ENCODE data around the gene TBX18. TPM values are rescaled to one million over a fixed set of nuclear protein-coding genes. Genes with fewer than 3 reads are reported as not detected.

TBX18 gene
- polyA plus RNA-seq, 1 experiment: 0.69 TPM

- ChIA-PET POLR2A (no interaction called here), CTCF (no interaction called here)
- Histone ChIP-seq H3K9me3 (ENCODE audit: control insufficient read depth, insufficient read depth, low read length) (no peaks in the 10 kb centered on the region), H3K4me3 (ENCODE audit: low read depth, low read length) (no peak overlapping the region), H3K27ac (ENCODE audit: low read depth, low read length) (no peak overlapping the region), H3K27me3 (ENCODE audit: control insufficient read depth, insufficient read depth, low read length) (no peaks in the 10 kb centered on the region)
- TF ChIP-seq CTCF (IDR thresholded peaks at IDR 0.05; ENCODE audit: low read depth, low read length): no peak
- DNase-seq (ENCODE audit: low read depth, low spot score): no peak
These were observed 46.1 kb downstream of the TBX18 start for GRCh38 chr6:84718038-84718955.

GRCh38 chr6:84709121-84709520, 55.3 kb downstream of the TBX18 start:
- Histone ChIP-seq H3K27me3 (ENCODE audit: control insufficient read depth, insufficient read depth, low read length) (no peaks in the 10 kb centered on the region), H3K9me3 (ENCODE audit: control insufficient read depth, insufficient read depth, low read length) (no peaks in the 10 kb centered on the region; the same call in 1 of the 2 replicates), H3K4me3 (ENCODE audit: low read depth, low read length) (no peak overlapping the region), H3K27ac (ENCODE audit: low read depth, low read length) (no peak overlapping the region)
- no peak for DNase-seq (ENCODE audit: low read depth, low spot score)
- CTCF ChIA-PET: no interaction called here
- POLR2A ChIA-PET: no interaction called here
- no peak for TF ChIP-seq CTCF (IDR thresholded peaks at IDR 0.05; ENCODE audit: low read depth, low read length)

- POLR2A ChIA-PET: no interaction called here
- CTCF ChIA-PET: interaction anchor here (0.6 to 0.9 kb wide), 2 partner anchors 22 to 278 kb away, joined by 3 read pairs; no protein-coding TSS in a partner anchor
- DNase-seq (ENCODE audit: low read depth, low spot score): no peak
- no peak for TF ChIP-seq CTCF (IDR thresholded peaks at IDR 0.05; ENCODE audit: low read depth, low read length)
- Histone ChIP-seq H3K27ac (ENCODE audit: low read depth, low read length) (no peak overlapping the region), H3K4me3 (ENCODE audit: low read depth, low read length) (no peak overlapping the region), H3K27me3 (ENCODE audit: control insufficient read depth, insufficient read depth, low read length) (no peaks in the 10 kb centered on the region), H3K9me3 (ENCODE audit: control insufficient read depth, insufficient read depth, low read length) (no peaks in the 10 kb centered on the region; the same call in 1 of the 2 replicates)
These were observed 57.2 kb downstream of the TBX18 start for GRCh38 chr6:84707171-84707570.

- Histone ChIP-seq H3K4me3 (ENCODE audit: low read depth, low read length) (no peak overlapping the region), H3K27me3 (ENCODE audit: control insufficient read depth, insufficient read depth, low read length) (no peaks in the 10 kb centered on the region), H3K27ac (ENCODE audit: low read depth, low read length) (no peak overlapping the region), H3K9me3 (ENCODE audit: control insufficient read depth, insufficient read depth, low read length) (no peaks in the 10 kb centered on the region)
- ChIA-PET POLR2A (no interaction called here), CTCF (no interaction called here)
- no peak for TF ChIP-seq CTCF (IDR thresholded peaks at IDR 0.05; ENCODE audit: low read depth, low read length)
- no peak for DNase-seq (ENCODE audit: low read depth, low spot score)
These were observed 68.2 kb downstream of the TBX18 start for GRCh38 chr6:84696166-84696565.

GRCh38 chr6:84691978-84692623, 72.3 kb downstream of the TBX18 start:
- H3K27me3 ChIP-seq (ENCODE audit: control insufficient read depth, insufficient read depth, low read length): no peaks in the 10 kb centered on the region
- no peak for TF ChIP-seq CTCF (IDR thresholded peaks at IDR 0.05; ENCODE audit: low read depth, low read length)
- H3K4me3 ChIP-seq (ENCODE audit: low read depth, low read length): no peak overlapping the region
- H3K9me3 ChIP-seq (ENCODE audit: control insufficient read depth, insufficient read depth, low read length): no peaks in the 10 kb centered on the region
- no peak for DNase-seq (ENCODE audit: low read depth, low spot score)
- no peak overlapping the region for H3K27ac ChIP-seq (ENCODE audit: low read depth, low read length)
- POLR2A ChIA-PET: no interaction called here
- CTCF ChIA-PET: no interaction called here

All from AG04450 (cell line).